ENCODE measurements around the gene NBPF26.
"Not testable (repeated sequence)": the region's sequence is repeated elsewhere in the genome, so short reads cannot be mapped to it uniquely, and the experiment has no call there.

GRCh38 chr1:120680106-120680819 lies 43.5 kb upstream of the NBPF26 start:
- not testable (repeated sequence) for TF ChIP-seq CTCF (tag by site-specific recombination; IDR thresholded peaks at IDR 0.05); ZNF174 (tag by site-specific recombination; IDR thresholded peaks at IDR 0.05); ZNF777 (tag by site-specific recombination; IDR thresholded peaks at IDR 0.05; ENCODE audit: borderline replicate concordance); ZSCAN16 (tag by site-specific recombination; IDR thresholded peaks at IDR 0.05); SALL2 (tag by site-specific recombination; IDR thresholded peaks at IDR 0.05; ENCODE audit: borderline replicate concordance); ZNF513 (tag by site-specific recombination; IDR thresholded peaks at IDR 0.05); YY1 (tag by site-specific recombination; IDR thresholded peaks at IDR 0.05); ZNF221 (tag by site-specific recombination; IDR thresholded peaks at IDR 0.05; ENCODE audit: borderline replicate concordance); ZNF423 (tag by site-specific recombination; IDR thresholded peaks at IDR 0.05); ZNF664 (tag by site-specific recombination; IDR thresholded peaks at IDR 0.05); ATF2 (tag by site-specific recombination; IDR thresholded peaks at IDR 0.05; ENCODE audit: low read depth); ZNF112 (tag by site-specific recombination; IDR thresholded peaks at IDR 0.05); ZNF138 (tag by site-specific recombination; IDR thresholded peaks at IDR 0.05; ENCODE audit: borderline replicate concordance)

Measured in HEK293 (cell line).